ENCODE results near the gene PURB. TPM values are rescaled to one million over a fixed set of nuclear protein-coding genes. Genes with fewer than 3 reads are reported as not detected.

Gene PURB
- total and polyA plus RNA-seq, 2 experiments from 2014 or later = 3.1 to 27.1 TPM

- H3K4me2 ChIP-seq = no peak overlapping the region
Measured at GRCh38 chr7:44912775-44913347, 27.5 kb upstream of the PURB start.

More at GRCh38 chr7:44912775-44913347, 27.5 kb upstream of the PURB start:
- no peaks in the 10 kb centered on the region for H3F3A ChIP-seq (replicated peaks; ENCODE audit: low read depth)
- H3K36me3 ChIP-seq (ENCODE audit: insufficient read depth) = no peaks in the 10 kb centered on the region
- no peaks in the 10 kb centered on the region for H3K36me3 Mint-ChIP-seq (ENCODE audit: low read depth)
- H3K4me1 ChIP-seq (ENCODE audit: insufficient read depth) = no peaks in the 10 kb centered on the region
- no peak overlapping the region for H3K4me3 ChIP-seq
- TF ChIP-seq ZNF462 (CRISPR knock-in tag; IDR thresholded peaks at IDR 0.05) = no peak
- no peak for TF ChIP-seq JUNB (IDR thresholded peaks at IDR 0.05; ENCODE audit: unreplicated experiment)
- TF ChIP-seq EZH2 (IDR thresholded peaks at IDR 0.05; ENCODE audit: low read depth, unreplicated experiment) = no peak
- H3K9me2 ChIP-seq (ENCODE audit: insufficient read depth) = no peaks in the 10 kb centered on the region
- H3K27me3 ChIP-seq (ENCODE audit: insufficient read depth) = no peaks in the 10 kb centered on the region
- DNase-seq (ENCODE audit: low spot score) (no peak), ATAC-seq (peak; percentile 62)
- no peaks in the 10 kb centered on the region for H4K20me1 ChIP-seq (replicated peaks; ENCODE audit: insufficient read depth)
- no peak overlapping the region for H3K27ac Mint-ChIP-seq
- peaks cover 9% of the 10 kb centered on the region for H3K4me1 Mint-ChIP-seq
- H2AFZ ChIP-seq = no peak overlapping the region
- no peaks in the 10 kb centered on the region for H3K9me3 Mint-ChIP-seq
- no peak overlapping the region for H3K4me3 Mint-ChIP-seq
- H3K79me2 ChIP-seq (replicated peaks; ENCODE audit: insufficient read depth) = no peaks in the 10 kb centered on the region
- no peak overlapping the region for H3K27ac ChIP-seq (ENCODE audit: low read depth)
- peaks cover 1% of the 10 kb centered on the region for H3K27me3 Mint-ChIP-seq (ENCODE audit: insufficient read depth, low read depth, poor library complexity)

Measured in GM23338 (cell line).